Measurements from ENCODE around the gene CCDC157.
"Not testable (repeated sequence)": the region's sequence is repeated elsewhere in the genome, so short reads cannot be mapped to it uniquely, and the experiment has no call there.

The CCDC157 gene

DNA sequence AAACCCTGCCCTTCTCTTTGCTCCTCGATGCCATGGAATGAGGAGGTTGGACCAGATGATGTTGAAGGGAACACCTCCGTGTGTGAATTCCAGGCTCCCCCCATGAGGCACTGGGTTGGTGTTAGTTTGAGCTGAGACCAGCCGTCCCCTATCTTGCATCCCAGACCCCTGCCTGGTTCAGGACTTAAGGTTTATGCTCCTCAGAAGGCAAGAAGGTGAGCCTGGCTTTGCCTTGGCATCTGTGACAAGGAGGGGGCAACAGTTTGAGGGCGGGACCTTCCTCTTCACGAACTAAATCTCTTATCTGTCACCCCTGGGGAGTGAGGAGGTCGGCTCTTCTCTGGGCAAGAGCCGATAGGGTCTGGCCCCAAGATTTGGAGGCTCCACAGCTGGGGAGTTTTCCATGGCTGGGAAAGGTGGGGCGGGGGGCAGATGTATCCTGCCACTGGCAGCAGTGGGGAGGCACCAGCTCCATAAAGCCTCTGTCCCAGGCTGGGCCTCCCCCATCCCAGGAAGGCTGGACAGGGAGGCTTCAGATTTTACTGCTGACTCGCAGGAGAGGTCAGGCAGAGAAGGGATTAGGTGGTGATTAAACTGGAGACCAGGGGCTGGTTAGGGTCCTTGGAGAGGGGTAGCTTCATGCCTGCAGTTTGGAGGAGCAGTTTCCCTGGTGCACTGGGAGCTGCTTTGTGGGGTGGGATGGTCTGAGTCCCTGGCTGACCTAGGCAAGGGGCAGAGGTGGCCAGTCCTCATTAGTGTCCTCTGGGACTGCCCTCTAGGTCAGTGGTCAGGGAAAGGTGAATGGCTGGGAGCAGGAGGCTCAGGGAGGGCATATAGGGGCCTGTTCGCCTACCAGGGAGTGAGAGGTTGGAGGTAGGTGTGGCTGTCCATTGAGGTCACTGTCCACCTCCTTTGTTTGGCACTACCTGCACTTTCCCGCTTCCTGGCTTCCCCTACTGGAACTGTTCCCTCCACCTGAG lies 41.1 kb downstream of the CCDC157 start:
- no peak for TF ChIP-seq POLR2AphosphoS5 (IDR thresholded peaks at IDR 0.05; ENCODE audit: low read depth, low read length)
- TF ChIP-seq TAF1 (IDR thresholded peaks at IDR 0.05; ENCODE audit: borderline replicate concordance, low read depth, low read length): no peak
- TF ChIP-seq POLR2A (IDR thresholded peaks at IDR 0.05; ENCODE audit: low read depth, low read length): no peak
- FAIRE-seq (peak; percentile 30), DNase-seq (ENCODE audit: insufficient read length) (no peak)

GRCh38 chr22:30398685-30399680 lies 42.2 kb downstream of the CCDC157 start:
- no peak for TF ChIP-seq POLR2A (IDR thresholded peaks at IDR 0.05; ENCODE audit: low read depth, low read length)
- no peak for TF ChIP-seq POLR2AphosphoS5 (IDR thresholded peaks at IDR 0.05; ENCODE audit: low read depth, low read length)
- no peak for TF ChIP-seq TAF1 (IDR thresholded peaks at IDR 0.05; ENCODE audit: borderline replicate concordance, low read depth, low read length)
- FAIRE-seq (no peak), DNase-seq (ENCODE audit: insufficient read length) (no peak)

- FAIRE-seq (no peak), DNase-seq (ENCODE audit: insufficient read length) (no peak)
- TF ChIP-seq TAF1 (IDR thresholded peaks at IDR 0.05; ENCODE audit: borderline replicate concordance, low read depth, low read length) (no peak), POLR2A (IDR thresholded peaks at IDR 0.05; ENCODE audit: low read depth, low read length) (no peak), POLR2AphosphoS5 (IDR thresholded peaks at IDR 0.05; ENCODE audit: low read depth, low read length) (no peak)
Measured at GRCh38 chr22:30399718-30400117, 42.9 kb downstream of the CCDC157 start.

DNA sequence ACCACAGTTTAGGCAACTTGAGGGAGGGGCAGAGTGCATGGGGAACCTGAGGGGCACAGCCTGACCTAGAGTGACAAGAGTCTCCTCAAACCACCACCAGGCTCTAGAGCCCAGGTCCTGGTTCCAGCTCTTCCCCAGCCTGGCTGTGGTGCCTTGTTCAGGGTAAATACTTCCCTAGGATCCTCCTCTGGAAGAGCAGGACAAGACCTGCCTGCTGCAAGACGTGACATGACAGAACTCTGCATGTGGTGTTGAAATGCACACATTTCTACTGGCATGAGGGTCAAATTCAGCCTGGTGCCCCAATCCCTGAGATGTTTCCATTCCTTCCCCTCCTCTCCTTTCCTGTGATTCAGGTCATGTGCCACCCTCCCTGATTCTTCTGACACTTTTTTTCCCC lies 43.4 kb downstream of the CCDC157 start:
- TF ChIP-seq POLR2A (IDR thresholded peaks at IDR 0.05; ENCODE audit: low read depth, low read length): no peak
- no peak for TF ChIP-seq TAF1 (IDR thresholded peaks at IDR 0.05; ENCODE audit: borderline replicate concordance, low read depth, low read length)
- TF ChIP-seq POLR2AphosphoS5 (IDR thresholded peaks at IDR 0.05; ENCODE audit: low read depth, low read length): no peak
- FAIRE-seq (peak; percentile 5), DNase-seq (ENCODE audit: insufficient read length) (no peak)

GRCh38 chr22:30401024-30401423 lies 44.2 kb downstream of the CCDC157 start:
- not testable (repeated sequence) for FAIRE-seq; DNase-seq (ENCODE audit: insufficient read length)

- no peak for DNase-seq (ENCODE audit: insufficient read length)
- FAIRE-seq: no peak
- TF ChIP-seq POLR2A (IDR thresholded peaks at IDR 0.05; ENCODE audit: low read depth, low read length): no peak
- TF ChIP-seq TAF1 (IDR thresholded peaks at IDR 0.05; ENCODE audit: borderline replicate concordance, low read depth, low read length): no peak
- TF ChIP-seq POLR2AphosphoS5 (IDR thresholded peaks at IDR 0.05; ENCODE audit: low read depth, low read length): no peak
Measured at GRCh38 chr22:30402028-30402765, 45.4 kb downstream of the CCDC157 start.

DNA sequence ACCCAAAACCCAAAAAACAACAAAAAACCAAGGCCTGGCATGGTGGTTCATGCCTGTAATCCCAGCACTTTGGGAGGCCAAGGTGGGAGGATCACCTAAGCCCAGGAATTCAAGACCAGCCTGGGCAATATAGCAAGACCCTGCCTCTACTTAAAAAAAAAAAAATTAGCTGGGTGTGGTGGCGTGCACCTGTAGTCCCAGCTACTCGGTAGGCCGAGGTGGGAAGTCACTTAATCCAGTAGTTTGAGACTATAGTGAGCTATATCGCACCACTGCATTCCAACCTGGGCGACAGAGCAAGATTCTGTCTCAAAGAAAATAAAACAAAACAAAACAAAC lies 45.9 kb downstream of the CCDC157 start:
- FAIRE-seq; DNase-seq (ENCODE audit: insufficient read length): not testable (repeated sequence)

DNA sequence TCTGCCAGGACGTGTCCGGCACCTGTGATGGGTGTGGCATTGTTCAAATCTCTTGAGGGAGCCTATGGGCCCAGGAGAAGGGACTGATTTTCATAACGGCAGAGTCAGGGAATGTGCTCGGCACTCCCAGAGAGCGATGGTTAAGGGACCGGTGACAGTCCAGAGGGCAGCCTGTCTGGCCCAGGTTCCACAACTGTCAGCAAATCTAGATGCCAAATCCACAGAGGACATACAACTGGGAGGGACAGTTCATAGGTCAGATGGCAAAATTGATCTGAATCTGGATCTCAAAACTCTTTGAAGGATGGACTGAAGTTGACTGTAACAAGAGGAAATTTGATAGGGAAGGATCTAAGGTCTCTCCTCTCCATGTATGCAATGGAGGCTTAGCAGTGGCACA lies 47.5 kb downstream of the CCDC157 start:
- no peak for FAIRE-seq
- TF ChIP-seq TAF1 (IDR thresholded peaks at IDR 0.05; ENCODE audit: borderline replicate concordance, low read depth, low read length): no peak
- TF ChIP-seq POLR2A (IDR thresholded peaks at IDR 0.05; ENCODE audit: low read depth, low read length): no peak
- no peak for TF ChIP-seq POLR2AphosphoS5 (IDR thresholded peaks at IDR 0.05; ENCODE audit: low read depth, low read length)
- no peak for DNase-seq (ENCODE audit: insufficient read length)

GRCh38 chr22:30405731-30406130 lies 48.9 kb downstream of the CCDC157 start:
- no peak for DNase-seq (ENCODE audit: insufficient read length)
- TF ChIP-seq POLR2A (IDR thresholded peaks at IDR 0.05; ENCODE audit: low read depth, low read length) (no peak), TAF1 (IDR thresholded peaks at IDR 0.05; ENCODE audit: borderline replicate concordance, low read depth, low read length) (no peak), POLR2AphosphoS5 (IDR thresholded peaks at IDR 0.05; ENCODE audit: low read depth, low read length) (no peak)
- FAIRE-seq: no peak

DNA sequence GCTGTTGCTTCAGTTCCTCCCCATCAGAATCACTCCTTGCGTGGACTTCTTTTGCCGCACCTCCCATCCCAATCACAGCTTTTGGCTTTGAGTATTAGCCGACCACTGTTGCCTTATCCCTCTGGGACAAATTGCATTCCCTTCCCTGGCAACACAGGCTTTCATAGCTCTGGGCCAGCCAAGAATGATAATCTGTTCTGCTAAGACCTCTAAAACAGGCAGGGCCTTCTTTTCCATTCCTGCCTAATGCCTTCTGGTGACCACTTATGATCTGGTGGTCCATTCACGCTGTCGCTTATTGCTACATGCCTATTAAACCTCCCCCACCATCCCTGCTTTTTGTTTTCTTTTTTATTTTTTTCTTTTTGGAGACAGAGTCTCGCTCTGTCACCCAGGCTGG lies 49.6 kb downstream of the CCDC157 start:
- TF ChIP-seq POLR2AphosphoS5 (IDR thresholded peaks at IDR 0.05; ENCODE audit: low read depth, low read length) (no peak), TAF1 (IDR thresholded peaks at IDR 0.05; ENCODE audit: borderline replicate concordance, low read depth, low read length) (no peak), POLR2A (IDR thresholded peaks at IDR 0.05; ENCODE audit: low read depth, low read length) (no peak)
- DNase-seq (ENCODE audit: insufficient read length) (no peak), FAIRE-seq (no peak)

- no peak for DNase-seq (ENCODE audit: insufficient read length)
- no peak for FAIRE-seq
Measured at GRCh38 chr22:30408388-30409102, 51.7 kb downstream of the CCDC157 start.

More at GRCh38 chr22:30408388-30409102, 51.7 kb downstream of the CCDC157 start:
- TF ChIP-seq POLR2AphosphoS5 (IDR thresholded peaks at IDR 0.05; ENCODE audit: low read depth, low read length) (no peak), POLR2A (IDR thresholded peaks at IDR 0.05; ENCODE audit: low read depth, low read length) (no peak), TAF1 (IDR thresholded peaks at IDR 0.05; ENCODE audit: borderline replicate concordance, low read depth, low read length) (no peak)
